22Rv1 (cell line): ENCODE results near the gene PPP1CC.

ENCODE experiments used
- H3K27ac ChIP-seq: fragments of 450-650 bp; 2 replicates; pipeline ENCODE4 v1.5.1; 2017
- ZFX ChIP-seq: fragments of 450-650 bp; IDR thresholded peaks from 2 replicates; pipeline ENCODE4 v1.6.1; 2017; ENCODE audit warnings: antibody characterized with exemption, borderline replicate concordance
- TF ChIP-seq, protein P1 (sequence below): fragments of 450-650 bp; IDR thresholded peaks from 2 replicates; pipeline ENCODE4 v1.5.1; 2017; ENCODE audit warnings: mild to moderate bottlenecking

PPP1CC gene

DNA sequence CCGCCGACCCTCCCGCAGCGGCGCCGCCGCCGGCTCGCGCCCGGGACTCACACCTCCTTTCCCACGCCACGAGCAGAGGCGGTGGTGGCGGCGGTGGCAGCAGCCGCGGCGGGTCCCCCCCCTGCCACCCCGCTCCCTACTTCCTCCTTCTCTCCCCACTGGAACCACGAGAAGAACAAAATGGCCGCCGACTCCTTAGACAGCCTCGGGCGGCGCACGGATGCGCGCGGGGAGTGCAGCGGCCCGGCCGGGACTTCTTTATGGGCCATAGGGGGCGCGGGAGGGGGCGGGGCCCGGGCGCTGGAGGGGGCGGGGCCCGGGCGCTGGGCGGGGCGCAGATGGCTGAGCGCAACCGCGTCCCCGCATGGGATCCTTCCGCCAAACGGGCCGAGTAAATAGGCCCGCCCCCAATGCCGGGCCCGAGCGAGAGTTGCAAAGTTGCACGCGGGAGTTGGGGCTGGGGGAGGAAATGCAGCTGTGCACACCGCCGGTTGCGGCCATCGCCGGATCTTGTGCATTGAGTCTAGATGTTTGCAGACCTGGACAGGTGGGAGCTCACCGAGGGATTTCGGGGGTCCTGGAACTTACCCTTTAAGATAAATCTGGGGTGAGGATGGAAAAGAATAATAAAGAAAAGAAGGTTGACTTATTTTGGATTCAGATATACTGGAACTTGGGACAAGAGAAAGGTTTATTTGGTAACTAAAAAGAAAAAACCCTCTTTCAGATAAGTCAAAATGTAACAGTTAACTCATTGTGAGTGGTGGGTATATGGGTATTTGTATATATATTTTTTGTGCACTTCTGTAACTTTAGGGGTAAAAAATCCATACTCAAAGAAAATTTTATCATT lies at the start of gene PPP1CC:
Gene PPP1CC (minus strand): TSS at position 174 of the 853 bp plus-strand sequence. CDS start 184 bp downstream, outside the sequence.
- no peak for TF ChIP-seq ZFX
- TF ChIP-seq, protein P1, sequence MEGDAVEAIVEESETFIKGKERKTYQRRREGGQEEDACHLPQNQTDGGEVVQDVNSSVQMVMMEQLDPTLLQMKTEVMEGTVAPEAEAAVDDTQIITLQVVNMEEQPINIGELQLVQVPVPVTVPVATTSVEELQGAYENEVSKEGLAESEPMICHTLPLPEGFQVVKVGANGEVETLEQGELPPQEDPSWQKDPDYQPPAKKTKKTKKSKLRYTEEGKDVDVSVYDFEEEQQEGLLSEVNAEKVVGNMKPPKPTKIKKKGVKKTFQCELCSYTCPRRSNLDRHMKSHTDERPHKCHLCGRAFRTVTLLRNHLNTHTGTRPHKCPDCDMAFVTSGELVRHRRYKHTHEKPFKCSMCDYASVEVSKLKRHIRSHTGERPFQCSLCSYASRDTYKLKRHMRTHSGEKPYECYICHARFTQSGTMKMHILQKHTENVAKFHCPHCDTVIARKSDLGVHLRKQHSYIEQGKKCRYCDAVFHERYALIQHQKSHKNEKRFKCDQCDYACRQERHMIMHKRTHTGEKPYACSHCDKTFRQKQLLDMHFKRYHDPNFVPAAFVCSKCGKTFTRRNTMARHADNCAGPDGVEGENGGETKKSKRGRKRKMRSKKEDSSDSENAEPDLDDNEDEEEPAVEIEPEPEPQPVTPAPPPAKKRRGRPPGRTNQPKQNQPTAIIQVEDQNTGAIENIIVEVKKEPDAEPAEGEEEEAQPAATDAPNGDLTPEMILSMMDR, result no peak
- H3K27ac ChIP-seq, result peak within 1 kb of the TSS; percentile 74

DNA sequence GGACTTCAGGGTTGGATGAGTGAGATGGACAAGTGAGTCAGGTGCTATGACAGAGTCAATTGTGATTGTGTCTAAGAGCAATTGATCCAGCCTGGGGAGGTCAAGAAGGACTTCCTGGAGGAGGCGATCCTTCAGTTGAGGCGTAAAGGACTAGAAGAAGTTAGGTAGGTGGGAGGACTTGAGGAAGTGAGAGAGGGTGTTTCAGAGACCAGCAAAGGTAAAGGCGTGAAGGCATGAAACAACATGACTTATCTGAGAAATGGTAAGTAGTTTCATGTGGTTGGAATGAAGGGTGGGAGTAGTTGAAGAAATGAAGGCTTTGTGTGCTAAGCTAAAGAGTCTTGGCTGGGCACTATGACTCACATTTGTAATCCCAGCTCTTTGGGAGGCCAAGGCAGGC lies 48.9 kb upstream of the PPP1CC start:
- no peak overlapping the region for H3K27ac ChIP-seq
- TF ChIP-seq, protein P1, result no peak
- TF ChIP-seq ZFX, result no peak

DNA sequence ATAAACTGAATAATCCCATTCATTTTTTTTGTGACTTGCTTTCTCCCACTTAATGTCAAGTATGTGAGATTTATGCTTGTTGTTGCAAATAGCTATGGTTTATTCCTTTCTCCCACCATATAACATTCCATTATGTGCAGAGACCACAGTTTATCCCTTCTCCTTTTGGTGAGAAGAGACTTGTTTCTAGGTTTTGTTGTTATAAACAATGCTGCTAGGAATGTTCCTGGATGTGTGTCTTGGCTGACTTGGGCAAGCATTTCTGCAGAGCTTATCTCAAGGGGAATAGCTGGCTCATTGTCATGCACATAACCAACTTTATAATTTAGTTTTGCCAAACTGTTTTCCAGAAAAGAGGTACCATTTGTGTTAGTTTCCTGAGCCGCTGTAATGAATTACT lies 47.6 kb upstream of the PPP1CC start:
- no peak overlapping the region for H3K27ac ChIP-seq
- TF ChIP-seq, protein P1, result no peak
- TF ChIP-seq ZFX, result no peak

DNA sequence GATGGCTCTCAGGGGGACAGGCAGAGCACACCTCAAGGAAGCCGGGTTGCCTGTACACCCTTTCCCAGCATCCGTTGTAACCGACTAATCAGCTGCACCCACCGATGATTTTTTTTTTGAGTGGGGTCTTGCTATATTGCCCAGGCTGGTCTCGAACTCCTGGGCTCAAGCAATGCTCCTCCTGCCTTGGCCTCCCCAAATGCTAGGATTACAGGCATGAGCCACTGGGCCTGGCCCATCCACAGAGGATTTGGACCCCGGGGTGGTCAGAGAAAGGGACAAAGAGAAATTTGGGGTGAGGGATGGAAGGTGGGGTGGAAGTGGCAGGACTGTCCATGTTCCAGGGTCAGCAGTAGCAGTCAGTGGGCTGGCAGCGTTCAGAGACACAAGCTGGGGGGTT lies 43.3 kb upstream of the PPP1CC start:
- TF ChIP-seq ZFX, result no peak
- TF ChIP-seq, protein P1, result no peak

DNA sequence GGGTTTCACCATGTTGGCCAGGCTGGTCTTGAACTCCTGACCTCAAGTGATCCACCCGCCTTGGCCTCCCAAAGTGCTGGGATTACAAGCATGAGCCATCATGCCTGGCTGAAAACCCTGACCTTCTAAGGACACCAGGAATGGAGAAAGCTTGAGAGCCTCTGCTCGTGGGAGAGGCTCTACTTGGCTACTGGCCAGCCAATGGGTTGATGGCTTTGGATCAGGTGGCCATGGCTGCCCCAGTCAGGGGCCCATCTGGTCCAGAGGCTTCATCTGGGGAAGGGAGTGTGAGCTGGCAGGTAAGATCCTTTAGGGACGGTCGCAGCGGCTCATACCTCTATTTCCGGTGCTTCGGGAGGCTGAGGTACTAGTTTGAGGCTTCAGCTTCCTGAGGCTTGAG lies 42.5 kb upstream of the PPP1CC start:
- TF ChIP-seq, protein P1, result no peak
- no peak for TF ChIP-seq ZFX
- H3K27ac ChIP-seq, result no peak overlapping the region

More for the DNA sequence above, 43.3 kb upstream of the PPP1CC start:
- no peak overlapping the region for H3K27ac ChIP-seq

DNA sequence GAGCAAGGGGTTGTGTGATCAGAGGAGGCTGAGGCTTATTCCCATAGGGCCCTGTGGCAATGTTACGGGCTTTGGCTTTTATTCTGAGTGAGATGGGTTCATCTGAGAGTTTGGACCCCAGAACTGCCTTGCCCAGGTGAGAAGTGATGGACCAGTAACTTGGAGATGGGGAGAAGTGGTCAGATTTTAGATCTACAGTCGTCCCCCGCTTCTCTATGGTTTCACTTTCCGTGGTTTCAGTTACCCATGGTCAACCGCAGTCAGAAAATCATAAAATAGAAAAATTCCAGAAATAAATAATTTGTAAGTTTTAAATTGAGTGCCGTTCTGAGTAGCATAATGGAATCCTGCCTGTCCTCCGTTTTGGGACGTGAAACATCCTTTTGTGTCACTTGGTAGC lies 40.2 kb upstream of the PPP1CC start:
- no peak overlapping the region for H3K27ac ChIP-seq
- TF ChIP-seq, protein P1, result no peak
- TF ChIP-seq ZFX, result no peak

DNA sequence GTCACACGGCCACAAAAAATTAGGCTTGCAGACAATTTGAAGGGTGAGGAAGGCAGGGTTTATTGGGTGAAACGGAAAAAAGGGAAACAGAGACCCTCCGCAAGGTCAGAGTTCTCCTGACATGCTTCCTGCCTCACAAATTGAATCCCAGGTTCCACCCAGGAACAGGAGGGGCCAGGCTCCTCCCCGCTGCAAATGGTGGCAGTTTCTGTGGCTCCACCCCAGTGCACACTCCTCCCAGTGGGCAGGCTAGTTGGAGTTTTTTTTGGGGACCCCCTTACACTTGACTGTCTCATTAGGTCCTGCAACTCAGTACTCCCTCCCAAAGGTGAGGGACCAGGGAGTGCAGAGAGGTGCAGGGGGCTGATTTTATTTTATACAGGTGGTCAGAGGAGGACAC lies 39.4 kb upstream of the PPP1CC start:
- TF ChIP-seq ZFX, result no peak
- H3K27ac ChIP-seq, result no peak overlapping the region

DNA sequence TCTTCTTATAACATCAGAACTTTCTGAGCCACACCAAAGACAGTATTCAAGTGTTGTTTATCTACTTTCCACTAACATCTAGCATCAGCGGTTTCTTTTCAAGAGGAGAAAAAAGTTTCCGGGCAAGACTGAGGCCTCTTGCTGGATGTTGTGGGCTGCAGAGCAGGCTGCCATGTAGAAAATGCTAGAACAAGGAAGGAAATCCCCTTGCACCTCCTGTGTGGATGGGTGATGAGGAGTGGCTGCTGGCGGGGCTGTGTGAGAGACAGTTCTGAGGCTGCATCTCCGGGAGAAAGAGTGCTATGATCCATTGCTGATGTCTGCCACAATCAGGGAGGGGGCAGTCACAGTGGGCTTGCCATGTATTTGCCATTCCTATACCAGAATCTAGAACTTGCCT lies 37.8 kb upstream of the PPP1CC start:
- H3K27ac ChIP-seq, result no peak overlapping the region
- no peak for TF ChIP-seq ZFX
- TF ChIP-seq, protein P1, result no peak
